Ishikawa (cell line): ENCODE data around the gene PRELID2.

Experiments
- EP300 ChIP-seq: IDR thresholded peaks from 2 replicates; pipeline ENCODE4 v1.6.1; 2012; ENCODE audit warnings: borderline replicate concordance
- FOXM1 ChIP-seq: IDR thresholded peaks from 2 replicates; pipeline ENCODE4 v1.6.1; 2012; ENCODE audit warnings: low read depth, borderline replicate concordance
- REST ChIP-seq: IDR thresholded peaks from 2 replicates; pipeline ENCODE4 v1.6.1; 2012; ENCODE audit warnings: low read depth, mild to moderate bottlenecking
- TAF1 ChIP-seq: IDR thresholded peaks from 2 replicates; pipeline ENCODE4 v1.6.1; 2012; ENCODE audit warnings: low read depth, mild to moderate bottlenecking

DNA sequence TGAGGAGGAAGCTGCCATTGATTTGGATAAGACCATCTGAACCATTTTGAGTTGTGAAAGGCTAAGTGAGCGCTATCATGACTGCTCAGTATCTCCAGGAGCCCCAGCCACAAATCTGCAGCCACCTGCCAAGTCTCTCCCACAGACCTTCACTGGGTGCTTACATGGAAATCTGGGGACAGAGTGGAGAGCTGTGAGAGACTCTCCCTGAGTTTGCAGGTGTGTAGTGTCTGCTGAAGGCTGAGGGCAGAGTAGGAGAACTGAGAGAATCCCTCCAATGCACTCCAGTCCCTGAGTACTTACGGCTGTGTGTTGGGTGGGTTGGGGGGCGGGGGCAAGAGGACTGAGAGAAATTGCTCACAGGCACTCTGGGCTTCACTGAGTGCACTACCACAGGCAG is 123.7 kb downstream of the PRELID2 start:
- TF ChIP-seq REST (no peak), TAF1 (no peak), EP300 (no peak), FOXM1 (no peak)
